ENCODE results near the gene NOSTRIN.

Gene NOSTRIN

GRCh38 chr2:168848225-168848624, 45.8 kb downstream of the NOSTRIN start:
- no peaks in the 10 kb centered on the region for H3K27me3 ChIP-seq (ENCODE audit: insufficient read depth, poor library complexity, severe bottlenecking)
- H3K4me3 ChIP-seq (replicated peaks; ENCODE audit: insufficient read depth, low read length), result no peak overlapping the region
- no peak overlapping the region for H3K27ac ChIP-seq (replicated peaks)
- no peak for TF ChIP-seq POLR2AphosphoS5 (IDR thresholded peaks at IDR 0.05; ENCODE audit: low read depth)
- no peak for TF ChIP-seq GABPA (IDR thresholded peaks at IDR 0.05; ENCODE audit: low read depth)
- no peak for TF ChIP-seq REST (IDR thresholded peaks at IDR 0.05; ENCODE audit: insufficient replicate concordance, low read depth)
- TF ChIP-seq, protein P1, sequence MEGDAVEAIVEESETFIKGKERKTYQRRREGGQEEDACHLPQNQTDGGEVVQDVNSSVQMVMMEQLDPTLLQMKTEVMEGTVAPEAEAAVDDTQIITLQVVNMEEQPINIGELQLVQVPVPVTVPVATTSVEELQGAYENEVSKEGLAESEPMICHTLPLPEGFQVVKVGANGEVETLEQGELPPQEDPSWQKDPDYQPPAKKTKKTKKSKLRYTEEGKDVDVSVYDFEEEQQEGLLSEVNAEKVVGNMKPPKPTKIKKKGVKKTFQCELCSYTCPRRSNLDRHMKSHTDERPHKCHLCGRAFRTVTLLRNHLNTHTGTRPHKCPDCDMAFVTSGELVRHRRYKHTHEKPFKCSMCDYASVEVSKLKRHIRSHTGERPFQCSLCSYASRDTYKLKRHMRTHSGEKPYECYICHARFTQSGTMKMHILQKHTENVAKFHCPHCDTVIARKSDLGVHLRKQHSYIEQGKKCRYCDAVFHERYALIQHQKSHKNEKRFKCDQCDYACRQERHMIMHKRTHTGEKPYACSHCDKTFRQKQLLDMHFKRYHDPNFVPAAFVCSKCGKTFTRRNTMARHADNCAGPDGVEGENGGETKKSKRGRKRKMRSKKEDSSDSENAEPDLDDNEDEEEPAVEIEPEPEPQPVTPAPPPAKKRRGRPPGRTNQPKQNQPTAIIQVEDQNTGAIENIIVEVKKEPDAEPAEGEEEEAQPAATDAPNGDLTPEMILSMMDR (IDR thresholded peaks at IDR 0.05; ENCODE audit: insufficient read depth, low read length), result no peak
- TF ChIP-seq SPI1 (IDR thresholded peaks at IDR 0.05; ENCODE audit: borderline replicate concordance, low read depth), result no peak
- no peak for DNase-seq (ENCODE audit: low read depth in 1 of 2, low spot score in 1 of 2)

- TF ChIP-seq, protein P1 (IDR thresholded peaks at IDR 0.05; ENCODE audit: insufficient read depth, low read length), result no peak
- no peak for TF ChIP-seq REST (IDR thresholded peaks at IDR 0.05; ENCODE audit: insufficient replicate concordance, low read depth)
- TF ChIP-seq POLR2AphosphoS5 (IDR thresholded peaks at IDR 0.05; ENCODE audit: low read depth), result no peak
- no peak for TF ChIP-seq GABPA (IDR thresholded peaks at IDR 0.05; ENCODE audit: low read depth)
- no peak for TF ChIP-seq SPI1 (IDR thresholded peaks at IDR 0.05; ENCODE audit: borderline replicate concordance, low read depth)
- no peaks in the 10 kb centered on the region for H3K27me3 ChIP-seq (ENCODE audit: insufficient read depth, poor library complexity, severe bottlenecking)
- no peak overlapping the region for H3K27ac ChIP-seq (replicated peaks)
- H3K4me3 ChIP-seq (replicated peaks; ENCODE audit: insufficient read depth, low read length), result no peak overlapping the region
- no peak for DNase-seq (ENCODE audit: low read depth in 1 of 2, low spot score in 1 of 2)
Measured at GRCh38 chr2:168849610-168850009, 47.2 kb downstream of the NOSTRIN start.

DNA sequence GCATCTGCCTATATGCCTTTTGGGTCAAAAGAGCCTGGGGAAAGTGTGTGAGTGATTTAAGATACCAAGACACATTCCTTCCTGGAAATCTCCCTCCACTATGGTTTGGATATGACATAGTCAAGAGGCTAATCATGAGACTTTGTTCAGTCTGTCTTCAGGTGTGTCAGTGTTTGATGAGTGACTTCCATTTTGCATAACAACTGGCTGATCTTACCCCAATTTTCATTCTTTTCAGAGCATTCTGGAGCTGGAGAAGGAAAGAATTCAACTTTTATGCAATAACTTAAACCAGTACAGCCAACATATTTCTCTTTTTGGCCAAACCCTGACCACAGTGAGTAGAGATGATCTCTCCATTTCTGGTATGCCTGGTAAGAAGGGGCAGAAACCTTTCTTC, 48.4 kb downstream of the NOSTRIN start:
- no peak for TF ChIP-seq REST (IDR thresholded peaks at IDR 0.05; ENCODE audit: insufficient replicate concordance, low read depth)
- TF ChIP-seq GABPA (IDR thresholded peaks at IDR 0.05; ENCODE audit: low read depth), result no peak
- Histone ChIP-seq H3K27me3 (ENCODE audit: insufficient read depth, poor library complexity, severe bottlenecking) (no peaks in the 10 kb centered on the region), H3K4me3 (replicated peaks; ENCODE audit: insufficient read depth, low read length) (no peak overlapping the region), H3K27ac (replicated peaks) (no peak overlapping the region)
- DNase-seq (ENCODE audit: low read depth in 1 of 2, low spot score in 1 of 2), result no peak

All from HL-60 (cell line).